Activated CD4-positive, alpha-beta T cell treated with anti-CD3 and anti-CD28 coated beads, Interleukin-2, amount 10 ng/mL, durations not matched to agents 7 days and 5 days (primary cell): ENCODE results near the gene SV2B. TPM values are rescaled to one million over a fixed set of nuclear protein-coding genes. Genes with fewer than 3 reads are reported as not detected.

ENCODE experiments used
- CTCF ChIA-PET: fragments of 350-600 bp; sonication (Branson Sonifier 250); formaldehyde crosslinking; loops from one replicate; lab custom pipeline; 2021; ENCODE audit warnings: antibody characterized with exemption; lab: Charles Lee
- POLR2A ChIA-PET: fragments of 350-600 bp; sonication (Branson Sonifier 250); formaldehyde crosslinking; loops from one replicate; lab custom pipeline; 2021; ENCODE audit warnings: antibody characterized with exemption; lab: Charles Lee
- DNase-seq: peaks from one replicate; pipeline ENCODE4 v3.0.0-alpha.2; 2020
- H3K27ac Mint-ChIP-seq: one replicate; pipeline ENCODE4 v1.8.0; 2021; ENCODE audit warnings: mild to moderate bottlenecking, moderate library complexity, mixed read lengths
- H3K27me3 Mint-ChIP-seq: one replicate; pipeline ENCODE4 v1.8.0; 2021; ENCODE audit warnings: mixed read lengths
- H3K36me3 Mint-ChIP-seq: one replicate; pipeline ENCODE4 v1.8.0; 2021; ENCODE audit warnings: low read depth, mixed read lengths
- H3K4me1 Mint-ChIP-seq: one replicate; pipeline ENCODE4 v1.8.0; 2021; ENCODE audit warnings: mixed read lengths
- H3K4me3 Mint-ChIP-seq: one replicate; pipeline ENCODE4 v1.8.0; 2021; ENCODE audit warnings: mild to moderate bottlenecking, moderate library complexity, mixed read lengths
- H3K9me3 Mint-ChIP-seq: one replicate; pipeline ENCODE4 v1.8.0; 2021; ENCODE audit warnings: mixed read lengths
- total RNA-seq, 2 experiments: library from RNA; stranded (reverse); gene quantifications; one replicate each; pipeline ENCODE4 v1.2.3, GENCODE V29; 2021

Gene SV2B
- total RNA-seq, 2 experiments from 2014 or later: 0.02 TPM

DNA sequence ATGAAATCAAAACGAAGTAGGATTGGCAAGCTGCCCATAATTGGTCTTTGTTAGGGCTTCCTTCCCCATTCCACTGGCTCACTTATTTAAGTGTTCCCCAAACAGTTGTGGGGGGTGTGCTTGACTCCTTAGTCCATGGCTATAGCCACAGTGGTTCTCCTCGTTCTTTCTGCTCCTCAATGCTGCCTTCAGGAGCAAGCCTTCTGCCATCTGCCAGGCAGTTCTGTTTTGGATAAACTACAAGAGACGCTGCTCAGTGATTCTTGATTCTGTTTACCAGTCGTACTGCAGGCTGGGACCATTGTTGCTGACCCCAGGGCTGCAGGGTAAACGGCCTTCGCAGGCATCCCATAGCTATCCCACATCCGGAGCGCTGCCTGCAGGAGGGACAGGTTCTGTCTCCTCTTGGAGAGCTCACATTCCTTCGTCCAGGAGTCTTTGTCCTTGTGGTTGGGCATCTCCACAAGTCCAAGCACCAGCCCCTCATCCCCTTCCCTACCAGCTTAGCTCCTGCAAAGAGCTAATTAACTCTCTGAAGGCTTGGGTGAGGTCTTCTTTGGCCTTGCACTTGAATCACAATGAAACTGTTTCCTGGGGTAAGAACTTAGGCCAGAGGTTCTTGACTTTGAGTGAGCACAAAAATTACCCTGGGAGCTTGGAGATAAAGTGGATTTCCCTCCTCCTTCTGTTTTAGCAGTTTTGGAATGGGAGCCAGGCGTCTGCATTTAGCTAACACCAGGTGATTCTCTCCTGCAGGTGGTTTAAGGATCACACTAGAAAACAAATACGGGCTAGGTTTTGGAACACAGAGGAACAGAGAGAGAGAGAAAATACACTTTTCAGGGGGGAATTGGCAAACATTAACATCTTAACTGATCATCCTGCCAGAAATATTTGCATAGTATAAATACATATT lies 114.9 kb downstream of the SV2B start:
- Mint-ChIP-seq H3K4me3 (no peak overlapping the region), H3K36me3 (no peaks in the 10 kb centered on the region), H3K9me3 (no peaks in the 10 kb centered on the region), H3K27me3 (peaks cover 16% of the 10 kb centered on the region), H3K4me1 (no peaks in the 10 kb centered on the region), H3K27ac (no peak overlapping the region)
- ChIA-PET CTCF (no interaction called here), POLR2A (no interaction called here)
- DNase-seq: no peak

DNA sequence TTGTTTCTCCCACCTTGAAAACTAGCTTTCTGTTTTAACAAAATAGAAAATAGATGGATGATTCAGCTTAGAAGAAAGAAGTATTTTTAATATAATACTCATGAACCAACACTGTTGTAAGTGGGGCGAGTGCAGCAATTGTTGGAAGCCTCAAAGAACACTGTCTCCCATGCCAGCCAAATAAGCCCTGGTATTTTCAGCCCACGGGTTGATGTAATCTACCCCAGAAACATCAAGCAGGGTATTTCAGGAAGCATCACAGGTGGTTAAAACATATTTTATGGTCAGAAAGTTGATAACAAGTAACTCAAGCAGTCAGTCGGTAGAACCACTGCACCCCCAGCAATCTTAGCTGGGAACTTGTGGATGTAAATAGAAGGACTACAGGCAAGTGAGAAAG lies 115.9 kb downstream of the SV2B start:
- Mint-ChIP-seq H3K27ac (no peak overlapping the region), H3K4me3 (no peak overlapping the region)
- CTCF ChIA-PET: no interaction called here

DNA sequence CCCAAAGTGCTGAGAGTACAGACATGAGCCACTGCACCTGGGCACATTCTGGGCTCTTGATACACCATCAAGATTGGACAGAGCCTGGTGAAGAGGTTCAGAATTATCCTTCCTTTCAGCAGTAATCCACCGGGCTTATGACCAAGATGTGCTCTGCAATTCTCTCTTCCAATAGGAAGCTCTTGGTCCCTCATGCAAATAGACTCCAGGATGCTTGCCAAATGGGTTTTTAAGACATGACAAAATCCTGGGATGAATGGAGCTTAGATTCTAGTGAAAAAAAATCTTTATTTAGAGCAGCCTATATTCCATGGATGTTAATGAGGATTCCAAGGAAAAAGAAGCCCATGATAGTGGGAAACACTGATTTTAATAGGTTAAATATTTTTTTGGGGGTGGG lies 119.1 kb downstream of the SV2B start:
- no peak overlapping the region for H3K27ac Mint-ChIP-seq
- no peaks in the 10 kb centered on the region for H3K9me3 Mint-ChIP-seq
- H3K4me1 Mint-ChIP-seq: no peaks in the 10 kb centered on the region
- ChIA-PET POLR2A (no interaction called here), CTCF (interaction anchor here (1.0 to 1.4 kb wide), 2 partner anchors 24 to 137 kb away, joined by 3 read pairs; no protein-coding TSS in a partner anchor)
- H3K36me3 Mint-ChIP-seq: no peaks in the 10 kb centered on the region
- no peak for DNase-seq
- H3K27me3 Mint-ChIP-seq: peaks cover 11% of the 10 kb centered on the region
- no peak overlapping the region for H3K4me3 Mint-ChIP-seq

More for the DNA sequence above, 115.9 kb downstream of the SV2B start:
- H3K4me1 Mint-ChIP-seq: no peaks in the 10 kb centered on the region
- peaks cover 19% of the 10 kb centered on the region for H3K27me3 Mint-ChIP-seq
- no peak for DNase-seq
- H3K9me3 Mint-ChIP-seq: no peaks in the 10 kb centered on the region
- POLR2A ChIA-PET: interaction anchor here (0.6 kb wide), 1 partner anchor 409 kb away, joined by 3 read pairs; no protein-coding TSS in a partner anchor
- no peaks in the 10 kb centered on the region for H3K36me3 Mint-ChIP-seq

DNA sequence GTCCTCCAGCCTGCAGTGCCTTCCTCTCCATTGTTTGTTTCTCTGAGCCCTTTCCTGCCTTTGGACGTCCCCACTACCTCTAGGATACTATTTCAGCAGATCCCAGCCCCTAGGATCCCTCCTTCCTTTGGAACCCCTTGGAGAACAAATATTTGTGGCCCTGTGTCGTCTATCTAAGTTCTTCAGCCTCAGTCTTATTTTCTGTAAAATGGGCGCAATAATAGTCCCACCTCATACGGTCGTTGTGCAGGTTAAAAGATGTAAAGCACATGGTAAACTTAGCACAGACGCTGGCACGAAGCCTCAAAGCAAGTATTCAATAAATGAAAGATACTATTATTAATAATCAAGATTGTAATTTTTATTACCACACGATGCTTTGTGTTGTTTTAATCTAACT lies 122.0 kb downstream of the SV2B start:
- ChIA-PET CTCF (no interaction called here), POLR2A (no interaction called here)
- no peak for DNase-seq
- no peaks in the 10 kb centered on the region for H3K36me3 Mint-ChIP-seq
- H3K9me3 Mint-ChIP-seq: no peaks in the 10 kb centered on the region
- H3K4me1 Mint-ChIP-seq: no peaks in the 10 kb centered on the region
- H3K27ac Mint-ChIP-seq: no peak overlapping the region
- H3K4me3 Mint-ChIP-seq: no peak overlapping the region
- H3K27me3 Mint-ChIP-seq: peaks cover 10% of the 10 kb centered on the region

DNA sequence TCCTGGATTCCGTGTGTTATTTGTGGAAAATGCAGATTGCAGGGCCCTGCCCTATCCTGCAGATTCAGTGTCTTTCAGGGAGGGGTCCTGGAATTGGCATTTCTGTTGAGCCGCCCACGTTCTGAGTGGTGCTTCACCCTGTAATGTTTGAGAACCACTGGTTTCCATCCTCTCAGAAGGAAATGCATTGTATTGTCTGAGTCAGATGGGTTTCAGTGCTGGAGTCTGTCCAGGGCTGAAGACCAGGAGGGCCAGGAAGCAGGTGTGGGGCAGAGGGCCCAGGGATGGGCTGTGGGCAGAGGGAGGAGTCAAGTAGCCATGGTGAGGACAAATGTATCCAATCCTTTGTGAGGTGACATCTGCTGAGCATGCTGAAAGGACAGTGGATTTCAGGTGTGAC lies 123.8 kb downstream of the SV2B start:
- no peaks in the 10 kb centered on the region for H3K9me3 Mint-ChIP-seq
- peaks cover 14% of the 10 kb centered on the region for H3K27me3 Mint-ChIP-seq
- H3K36me3 Mint-ChIP-seq: no peaks in the 10 kb centered on the region
- ChIA-PET CTCF (no interaction called here), POLR2A (no interaction called here)
- H3K4me1 Mint-ChIP-seq: no peaks in the 10 kb centered on the region
- no peak overlapping the region for H3K4me3 Mint-ChIP-seq
- no peak overlapping the region for H3K27ac Mint-ChIP-seq
- DNase-seq: no peak

DNA sequence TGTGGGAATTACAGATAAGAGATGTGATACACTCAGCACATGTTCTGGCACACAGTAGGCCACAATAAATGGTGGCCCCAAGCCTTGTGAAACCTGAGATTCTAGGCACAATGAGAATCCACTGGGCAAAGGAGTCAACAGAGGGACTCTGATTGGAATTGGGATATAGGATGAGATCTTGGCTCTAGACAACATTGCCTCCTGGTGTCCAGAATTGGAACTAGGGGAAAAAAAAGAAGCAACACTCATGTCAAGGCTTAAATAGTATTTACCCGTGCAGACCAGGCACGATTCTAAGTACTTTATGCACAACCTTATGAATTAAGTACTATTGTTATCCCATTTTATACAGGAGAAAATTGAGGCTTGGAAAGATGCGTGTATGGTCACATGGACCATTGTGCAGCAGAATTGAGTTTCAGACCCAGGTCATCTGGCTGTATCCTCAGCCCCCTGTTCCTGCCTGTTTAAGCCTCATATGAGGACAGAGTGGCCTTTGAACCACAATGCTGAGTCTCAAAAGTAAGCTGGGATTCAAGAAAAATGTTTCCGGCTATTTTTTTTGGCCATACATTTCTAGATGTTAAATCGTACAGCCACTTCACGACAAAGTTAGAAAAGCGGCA lies 124.8 kb downstream of the SV2B start:
- no peaks in the 10 kb centered on the region for H3K36me3 Mint-ChIP-seq
- no peaks in the 10 kb centered on the region for H3K9me3 Mint-ChIP-seq
- ChIA-PET CTCF (no interaction called here), POLR2A (no interaction called here)
- peaks cover 12% of the 10 kb centered on the region for H3K27me3 Mint-ChIP-seq
- no peak for DNase-seq
- H3K4me1 Mint-ChIP-seq: no peaks in the 10 kb centered on the region
- no peak overlapping the region for H3K27ac Mint-ChIP-seq
- no peak overlapping the region for H3K4me3 Mint-ChIP-seq

DNA sequence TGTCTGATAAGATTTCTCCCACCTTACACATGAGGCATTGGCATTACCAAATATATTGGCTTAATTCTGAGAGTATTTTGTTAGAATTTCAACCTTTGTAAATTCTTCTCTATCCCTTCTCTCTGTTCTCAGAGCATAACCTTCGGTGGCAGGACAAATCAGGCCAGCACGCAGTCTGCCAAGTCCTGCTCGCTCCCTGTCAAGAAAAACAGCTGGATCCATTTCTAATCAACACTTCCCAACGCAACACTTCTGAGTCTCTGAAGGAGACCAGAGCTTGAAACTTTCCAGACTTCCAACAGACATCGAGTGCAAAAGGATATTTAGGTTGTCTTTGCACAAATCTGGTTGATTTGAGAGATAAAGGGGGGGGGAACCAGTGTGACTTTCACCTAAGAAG lies 125.7 kb downstream of the SV2B start:
- H3K4me1 Mint-ChIP-seq: no peaks in the 10 kb centered on the region
- H3K36me3 Mint-ChIP-seq: no peaks in the 10 kb centered on the region
- peaks cover 12% of the 10 kb centered on the region for H3K27me3 Mint-ChIP-seq
- ChIA-PET CTCF (no interaction called here), POLR2A (no interaction called here)
- no peaks in the 10 kb centered on the region for H3K9me3 Mint-ChIP-seq
- no peak overlapping the region for H3K27ac Mint-ChIP-seq
- no peak for DNase-seq
- H3K4me3 Mint-ChIP-seq: no peak overlapping the region

DNA sequence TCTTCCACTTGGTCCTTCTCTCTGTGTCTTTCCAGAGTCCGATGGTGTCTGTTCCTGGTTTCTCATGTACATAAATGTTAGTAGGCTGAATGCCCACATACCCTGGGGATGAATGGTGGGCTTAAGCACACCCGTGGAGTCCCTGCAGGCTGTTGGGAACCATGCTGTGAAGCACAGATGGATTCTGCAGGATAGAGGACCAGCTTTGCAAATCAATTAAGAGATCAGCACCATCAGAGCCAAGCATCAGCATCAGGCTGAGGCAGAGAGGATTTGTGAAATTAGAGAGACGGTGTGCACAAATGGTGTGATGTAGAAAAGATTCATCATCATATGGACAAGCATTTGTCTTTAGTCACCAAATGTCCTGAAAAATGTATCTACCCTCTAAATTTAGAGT lies 127.1 kb downstream of the SV2B start:
- Mint-ChIP-seq H3K36me3 (no peaks in the 10 kb centered on the region), H3K4me1 (no peaks in the 10 kb centered on the region), H3K9me3 (no peaks in the 10 kb centered on the region), H3K4me3 (no peak overlapping the region), H3K27me3 (peaks cover 12% of the 10 kb centered on the region), H3K27ac (no peak overlapping the region)
- no peak for DNase-seq
- POLR2A ChIA-PET: no interaction called here
- CTCF ChIA-PET: no interaction called here

- no peaks in the 10 kb centered on the region for H3K4me1 Mint-ChIP-seq
- peaks cover 14% of the 10 kb centered on the region for H3K27me3 Mint-ChIP-seq
- H3K9me3 Mint-ChIP-seq: no peaks in the 10 kb centered on the region
- POLR2A ChIA-PET: no interaction called here
- H3K36me3 Mint-ChIP-seq: no peaks in the 10 kb centered on the region
- no peak for DNase-seq
- no peak overlapping the region for H3K4me3 Mint-ChIP-seq
- no peak overlapping the region for H3K27ac Mint-ChIP-seq
- CTCF ChIA-PET: no interaction called here
Measured at GRCh38 chr15:91227766-91228165, 127.7 kb downstream of the SV2B start.

GRCh38 chr15:91228383-91228782 lies 128.3 kb downstream of the SV2B start:
- H3K4me1 Mint-ChIP-seq: no peaks in the 10 kb centered on the region
- peaks cover 17% of the 10 kb centered on the region for H3K27me3 Mint-ChIP-seq
- POLR2A ChIA-PET: no interaction called here

DNA sequence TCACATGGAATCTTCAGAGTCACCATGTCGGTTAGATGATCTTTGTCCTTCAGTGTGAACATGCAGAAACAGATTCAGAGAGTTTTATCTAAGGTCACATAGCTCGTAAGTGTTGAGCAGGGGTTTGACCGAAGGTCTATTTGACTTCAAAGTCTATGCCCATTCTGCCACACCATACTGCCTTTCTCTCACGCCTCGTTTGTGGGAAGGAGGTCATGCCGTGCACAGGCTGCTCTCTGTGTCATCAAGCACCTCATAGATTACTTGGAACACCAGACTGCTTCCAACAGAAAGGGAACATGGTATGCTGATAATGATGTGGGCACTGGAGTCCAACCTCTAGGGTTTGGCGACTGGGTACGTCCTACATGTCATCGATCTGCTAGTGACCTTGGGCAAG lies 128.8 kb downstream of the SV2B start:
- Mint-ChIP-seq H3K4me1 (no peaks in the 10 kb centered on the region), H3K4me3 (no peak overlapping the region), H3K9me3 (no peaks in the 10 kb centered on the region), H3K27ac (no peak overlapping the region), H3K27me3 (peaks cover 17% of the 10 kb centered on the region), H3K36me3 (no peaks in the 10 kb centered on the region)
- ChIA-PET POLR2A (no interaction called here), CTCF (no interaction called here)
- DNase-seq: no peak

More at GRCh38 chr15:91228383-91228782, 128.3 kb downstream of the SV2B start:
- Mint-ChIP-seq H3K36me3 (no peaks in the 10 kb centered on the region), H3K9me3 (no peaks in the 10 kb centered on the region), H3K4me3 (no peak overlapping the region), H3K27ac (no peak overlapping the region)
- no peak for DNase-seq
- CTCF ChIA-PET: no interaction called here

DNA sequence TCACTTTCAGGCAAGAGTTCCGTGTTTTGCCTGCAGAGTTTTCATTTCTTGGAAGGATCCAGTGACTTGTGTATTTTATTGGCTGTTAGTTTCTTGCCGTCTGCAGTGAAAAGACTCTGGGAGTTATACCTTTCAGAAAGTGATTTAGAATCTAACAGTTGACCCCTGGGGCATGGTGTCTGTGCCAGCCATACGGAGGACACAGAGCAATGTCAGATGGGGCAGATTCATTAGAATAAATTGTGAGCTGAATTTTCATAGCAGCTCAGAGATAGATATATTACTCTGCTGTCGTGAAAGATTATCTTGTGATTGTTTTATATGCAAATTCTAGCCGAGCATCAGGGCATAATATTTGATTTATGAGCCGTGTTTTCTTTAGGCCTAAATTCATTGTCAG lies 131.6 kb downstream of the SV2B start:
- Mint-ChIP-seq H3K27me3 (peaks cover 31% of the 10 kb centered on the region), H3K36me3 (no peaks in the 10 kb centered on the region), H3K4me3 (no peak overlapping the region), H3K9me3 (no peaks in the 10 kb centered on the region), H3K27ac (no peak overlapping the region), H3K4me1 (no peaks in the 10 kb centered on the region)
- ChIA-PET CTCF (no interaction called here), POLR2A (no interaction called here)
- no peak for DNase-seq

DNA sequence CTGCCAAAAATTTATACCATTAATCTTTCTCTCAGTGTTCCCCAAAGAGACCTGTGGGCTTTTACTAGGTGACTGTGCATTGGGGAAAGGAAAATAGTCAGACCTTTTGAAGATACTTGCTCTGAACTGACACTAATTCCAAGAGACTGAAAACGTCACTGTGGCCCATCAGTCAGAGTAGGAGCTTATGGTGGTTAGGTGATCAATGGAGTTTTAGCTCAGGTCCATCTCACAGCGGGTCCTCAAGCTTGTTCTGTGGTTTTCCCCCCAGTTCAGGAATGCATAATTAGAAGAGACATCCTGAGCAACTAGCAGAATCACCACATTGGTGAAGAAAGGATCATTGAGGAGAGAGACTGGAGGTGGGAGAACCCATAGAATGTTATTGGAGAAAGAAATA lies 134.7 kb downstream of the SV2B start:
- no peak overlapping the region for H3K27ac Mint-ChIP-seq
- DNase-seq: no peak
- POLR2A ChIA-PET: no interaction called here
- H3K4me1 Mint-ChIP-seq: no peaks in the 10 kb centered on the region
- H3K4me3 Mint-ChIP-seq: no peak overlapping the region
- no peaks in the 10 kb centered on the region for H3K36me3 Mint-ChIP-seq
- no peaks in the 10 kb centered on the region for H3K9me3 Mint-ChIP-seq
- peaks cover 31% of the 10 kb centered on the region for H3K27me3 Mint-ChIP-seq
- CTCF ChIA-PET: no interaction called here
